Body of pancreas (tissue), 4 donors: ENCODE measurements around the gene ABLIM1.

Source experiments
- POLR2A ChIP-seq, 3 donors: fragments of 450-650 bp; IDR thresholded peaks; one replicate each; pipeline ENCODE4 v1.6.1; 2016; ENCODE audit warnings: antibody characterized with exemption in 3 of 3, mild to moderate bottlenecking in 2 of 3
- TF ChIP-seq, protein P1 (sequence below), 7 experiments: fragments of 450-650 bp in 4 of 7; fragments of 200-600 bp in 3 of 7; sonication (generic) in 3 of 7; IDR thresholded peaks; one replicate each; pipeline ENCODE4 v1.5.1; 2016 to 2019; ENCODE audit warnings: antibody characterized with exemption in 7 of 7

GRCh38 chr10:114482480-114483304, 175.4 kb downstream of the ABLIM1 start:
- TF ChIP-seq POLR2A (IDR thresholded peaks at IDR 0.05), result no peak
- TF ChIP-seq, protein P1, sequence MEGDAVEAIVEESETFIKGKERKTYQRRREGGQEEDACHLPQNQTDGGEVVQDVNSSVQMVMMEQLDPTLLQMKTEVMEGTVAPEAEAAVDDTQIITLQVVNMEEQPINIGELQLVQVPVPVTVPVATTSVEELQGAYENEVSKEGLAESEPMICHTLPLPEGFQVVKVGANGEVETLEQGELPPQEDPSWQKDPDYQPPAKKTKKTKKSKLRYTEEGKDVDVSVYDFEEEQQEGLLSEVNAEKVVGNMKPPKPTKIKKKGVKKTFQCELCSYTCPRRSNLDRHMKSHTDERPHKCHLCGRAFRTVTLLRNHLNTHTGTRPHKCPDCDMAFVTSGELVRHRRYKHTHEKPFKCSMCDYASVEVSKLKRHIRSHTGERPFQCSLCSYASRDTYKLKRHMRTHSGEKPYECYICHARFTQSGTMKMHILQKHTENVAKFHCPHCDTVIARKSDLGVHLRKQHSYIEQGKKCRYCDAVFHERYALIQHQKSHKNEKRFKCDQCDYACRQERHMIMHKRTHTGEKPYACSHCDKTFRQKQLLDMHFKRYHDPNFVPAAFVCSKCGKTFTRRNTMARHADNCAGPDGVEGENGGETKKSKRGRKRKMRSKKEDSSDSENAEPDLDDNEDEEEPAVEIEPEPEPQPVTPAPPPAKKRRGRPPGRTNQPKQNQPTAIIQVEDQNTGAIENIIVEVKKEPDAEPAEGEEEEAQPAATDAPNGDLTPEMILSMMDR (IDR thresholded peaks at IDR 0.05), result no peak
